ENCODE data around the gene PON3. TPM values are rescaled to one million over a fixed set of nuclear protein-coding genes. Genes with fewer than 3 reads are reported as not detected.
"Not testable (repeated sequence)": the region's sequence is repeated elsewhere in the genome, so short reads cannot be mapped to it uniquely, and the experiment has no call there.

PON3 gene
- total and polyA plus RNA-seq, 4 donors = 0.55 to 5.5 (median 2.5) TPM; not detected in 1

DNA sequence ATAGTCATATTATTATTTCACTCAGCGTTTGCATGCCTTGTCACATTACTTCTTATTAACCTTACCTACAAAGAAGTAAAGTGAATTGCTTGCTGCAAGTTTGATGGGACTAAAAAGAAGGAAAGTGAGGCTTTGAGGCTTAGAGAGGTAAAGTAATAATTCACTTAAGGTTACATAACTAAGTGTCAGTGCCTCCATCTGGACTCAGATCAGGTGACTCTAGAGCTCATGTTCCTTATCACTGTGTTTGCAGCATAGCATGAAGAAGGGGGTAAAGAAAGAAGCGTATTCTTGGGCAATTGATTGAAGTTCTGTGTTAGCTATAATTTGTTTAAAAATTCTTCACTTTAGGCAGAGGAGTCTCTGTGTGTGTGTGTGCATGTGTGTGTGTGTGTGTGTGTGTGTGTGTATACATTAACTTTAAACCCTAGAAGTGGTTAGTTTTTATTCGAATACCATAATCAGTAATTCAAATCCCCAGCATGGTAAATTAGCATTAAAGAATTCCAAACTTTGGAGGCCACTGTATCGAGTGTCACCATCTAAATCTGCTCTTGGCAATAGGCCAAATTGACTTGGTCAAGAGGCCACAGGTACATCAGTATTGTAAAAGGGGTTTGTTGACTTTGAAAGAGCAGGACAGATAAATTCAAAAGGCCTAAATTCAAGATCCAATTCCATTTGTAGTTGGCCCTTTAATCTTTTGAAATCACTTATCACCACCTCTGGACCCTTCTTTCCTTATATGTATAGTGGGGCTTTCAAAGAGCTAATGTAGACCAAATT lies 2.2 kb upstream of the PON3 start:
- Histone ChIP-seq H3K9me3 (ENCODE audit: control insufficient read depth, low read length) (no peaks in the 10 kb centered on the region), H3K4me3 (ENCODE audit: low read length in 2 of 2) (no peak overlapping the region), H3K4me1 (ENCODE audit: control insufficient read depth in 1 of 2, insufficient read depth in 2 of 2, low read length in 2 of 2) (no peaks in the 10 kb centered on the region), H3K27ac (ENCODE audit: low read depth in 1 of 2, low read length in 2 of 2) (no peak overlapping the region), H3K36me3 (ENCODE audit: control insufficient read depth in 1 of 2, insufficient read depth in 2 of 2, low read length in 1 of 2) (no peaks in the 10 kb centered on the region), H3K27me3 (ENCODE audit: control insufficient read depth in 1 of 2, insufficient read depth in 2 of 2, low read length in 1 of 2) (no peaks in the 10 kb centered on the region)
- DNase-seq (no peak), ATAC-seq (ENCODE audit: low FRiP score) (no peak)
- WGBS, 2 donors = 95% methylated on average over 4 of the region's 4 CpGs
- intact Hi-C loops (cut with DNase I) = no loop called here

DNA sequence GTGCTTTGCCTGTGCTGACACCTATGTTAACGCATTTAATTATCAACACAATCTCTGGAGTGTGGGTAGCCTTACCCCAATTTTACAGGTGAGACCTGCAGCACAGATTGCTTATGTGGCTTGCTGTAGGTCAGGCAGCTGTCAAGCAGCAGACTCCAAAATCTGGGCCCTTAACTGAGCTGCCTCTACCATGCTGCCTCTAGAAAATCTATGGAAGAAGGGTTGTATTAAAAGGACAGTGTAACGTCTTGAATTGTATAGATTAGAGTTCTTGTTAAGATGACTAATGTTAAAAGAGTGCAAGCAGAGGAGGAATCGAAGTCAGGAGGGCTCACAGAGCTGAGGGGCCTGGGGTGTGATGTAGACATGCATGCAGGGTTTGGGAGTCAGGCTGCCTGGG lies 1.2 kb upstream of the PON3 start:
- Histone ChIP-seq H3K4me3 (ENCODE audit: low read length in 2 of 2) (no peak overlapping the region), H3K27ac (ENCODE audit: low read depth in 1 of 2, low read length in 2 of 2) (no peak overlapping the region), H3K9me3 (ENCODE audit: control insufficient read depth, low read length) (no peaks in the 10 kb centered on the region), H3K4me1 (ENCODE audit: control insufficient read depth in 1 of 2, insufficient read depth in 2 of 2, low read length in 2 of 2) (no peaks in the 10 kb centered on the region), H3K36me3 (ENCODE audit: control insufficient read depth in 1 of 2, insufficient read depth in 2 of 2, low read length in 1 of 2) (no peaks in the 10 kb centered on the region), H3K27me3 (ENCODE audit: control insufficient read depth in 1 of 2, insufficient read depth in 2 of 2, low read length in 1 of 2) (no peaks in the 10 kb centered on the region)
- ATAC-seq (ENCODE audit: low FRiP score) = no peak
- intact Hi-C loops (cut with DNase I) = no loop called here
- DNase-seq = no peak
- 88 to 90% methylated on average over 3 of the region's 3 CpGs for WGBS, 2 donors

DNA sequence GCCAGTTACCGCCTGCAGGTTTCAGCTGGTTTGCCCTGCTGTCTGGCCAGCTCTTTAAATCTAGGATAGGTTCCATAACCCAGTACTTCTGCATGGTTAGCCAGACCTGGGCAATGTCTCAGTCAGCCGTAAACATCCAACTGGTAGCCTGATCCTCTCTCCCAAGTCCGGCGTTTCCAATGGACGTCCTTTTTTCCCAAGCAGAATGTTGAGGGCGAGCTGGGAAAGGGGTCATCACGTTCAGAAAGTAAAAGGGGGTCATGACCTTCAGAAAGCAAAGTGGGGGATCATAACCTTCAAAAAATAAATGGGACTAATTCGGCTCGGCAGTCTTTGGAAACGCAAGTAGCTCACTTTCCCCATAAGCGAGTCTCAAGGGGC lies 430 bp downstream of the PON3 start:
- no peaks in the 10 kb centered on the region for H3K9me3 ChIP-seq (ENCODE audit: control insufficient read depth, low read length)
- no peaks in the 10 kb centered on the region for H3K36me3 ChIP-seq (ENCODE audit: control insufficient read depth in 1 of 2, insufficient read depth in 2 of 2, low read length in 1 of 2)
- no peaks in the 10 kb centered on the region for H3K4me1 ChIP-seq (ENCODE audit: control insufficient read depth in 1 of 2, insufficient read depth in 2 of 2, low read length in 2 of 2)
- intact Hi-C loops (cut with DNase I) = no loop called here
- WGBS, 2 donors = 79 to 81% methylated on average over 11 of the region's 11 CpGs
- no peak for ATAC-seq (ENCODE audit: low FRiP score)
- no peak for DNase-seq
- no peaks in the 10 kb centered on the region for H3K27me3 ChIP-seq (ENCODE audit: control insufficient read depth in 1 of 2, insufficient read depth in 2 of 2, low read length in 1 of 2)
- H3K4me3 ChIP-seq (ENCODE audit: low read length in 2 of 2) = no peak overlapping the region
- H3K27ac ChIP-seq (ENCODE audit: low read depth in 1 of 2, low read length in 2 of 2) = no peak overlapping the region

DNA sequence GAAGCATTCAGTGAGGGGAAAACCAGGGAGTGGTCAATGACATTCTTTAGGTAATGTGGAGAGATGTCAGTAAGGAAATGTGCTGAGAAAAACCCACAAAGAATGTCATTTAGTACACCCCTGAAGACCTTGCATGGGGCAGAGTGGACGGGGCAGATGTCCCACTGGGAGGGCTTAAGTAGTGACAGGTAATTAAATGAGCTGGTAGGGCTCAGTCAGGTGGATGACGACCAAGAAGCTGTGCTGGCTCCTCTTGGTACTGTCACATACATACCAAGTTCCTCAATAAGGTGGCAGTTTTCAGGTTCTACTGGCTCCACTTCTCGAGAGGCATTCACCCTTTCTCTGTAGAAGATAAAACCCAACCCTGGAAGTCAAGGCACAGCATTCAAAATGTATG lies 1.8 kb downstream of the PON3 start:
- Histone ChIP-seq H3K9me3 (ENCODE audit: control insufficient read depth, low read length) (no peaks in the 10 kb centered on the region), H3K4me1 (ENCODE audit: control insufficient read depth in 1 of 2, insufficient read depth in 2 of 2, low read length in 2 of 2) (no peaks in the 10 kb centered on the region), H3K4me3 (ENCODE audit: low read length in 2 of 2) (no peak overlapping the region), H3K27me3 (ENCODE audit: control insufficient read depth in 1 of 2, insufficient read depth in 2 of 2, low read length in 1 of 2) (no peaks in the 10 kb centered on the region), H3K36me3 (ENCODE audit: control insufficient read depth in 1 of 2, insufficient read depth in 2 of 2, low read length in 1 of 2) (no peaks in the 10 kb centered on the region), H3K27ac (ENCODE audit: low read depth in 1 of 2, low read length in 2 of 2) (no peak overlapping the region)
- 85% methylated on average over 3 of the region's 3 CpGs for WGBS, 2 donors
- intact Hi-C loops (cut with DNase I) = no loop called here
- no peak for DNase-seq
- ATAC-seq (ENCODE audit: low FRiP score) = no peak

DNA sequence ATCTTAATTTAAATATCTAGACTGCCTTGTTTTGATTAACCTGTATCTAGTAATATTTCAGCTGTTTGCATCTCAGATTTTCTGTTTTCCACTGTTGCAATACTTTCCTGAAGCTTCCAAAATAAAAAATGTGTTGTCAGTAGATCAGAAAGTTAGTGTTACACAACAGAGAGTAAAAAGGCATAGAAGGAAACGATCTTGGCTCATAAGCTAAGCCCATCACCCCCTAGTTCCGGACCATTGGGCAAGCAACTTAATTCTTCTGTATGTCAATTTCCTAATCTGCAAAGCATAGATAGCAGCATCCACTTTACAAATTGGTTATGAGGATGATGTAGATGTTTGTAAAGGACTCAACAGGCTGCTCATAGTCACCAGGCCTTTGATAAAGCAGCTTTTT lies 4.4 kb downstream of the PON3 start:
- ATAC-seq (ENCODE audit: low FRiP score) (no peak), DNase-seq (no peak)
- whole genome bisulfite sequencing, 2 donors = 72 to 80% methylated on average over 2 of the region's 2 CpGs
- Histone ChIP-seq H3K4me1 (ENCODE audit: control insufficient read depth in 1 of 2, insufficient read depth in 2 of 2, low read length in 2 of 2) (no peaks in the 10 kb centered on the region), H3K27ac (ENCODE audit: low read depth in 1 of 2, low read length in 2 of 2) (no peak overlapping the region), H3K4me3 (ENCODE audit: low read length in 2 of 2) (no peak overlapping the region), H3K36me3 (ENCODE audit: control insufficient read depth in 1 of 2, insufficient read depth in 2 of 2, low read length in 1 of 2) (no peaks in the 10 kb centered on the region), H3K9me3 (ENCODE audit: control insufficient read depth, low read length) (no peaks in the 10 kb centered on the region), H3K27me3 (ENCODE audit: control insufficient read depth in 1 of 2, insufficient read depth in 2 of 2, low read length in 1 of 2) (no peaks in the 10 kb centered on the region)
- intact Hi-C loops (cut with DNase I) = no loop called here

DNA sequence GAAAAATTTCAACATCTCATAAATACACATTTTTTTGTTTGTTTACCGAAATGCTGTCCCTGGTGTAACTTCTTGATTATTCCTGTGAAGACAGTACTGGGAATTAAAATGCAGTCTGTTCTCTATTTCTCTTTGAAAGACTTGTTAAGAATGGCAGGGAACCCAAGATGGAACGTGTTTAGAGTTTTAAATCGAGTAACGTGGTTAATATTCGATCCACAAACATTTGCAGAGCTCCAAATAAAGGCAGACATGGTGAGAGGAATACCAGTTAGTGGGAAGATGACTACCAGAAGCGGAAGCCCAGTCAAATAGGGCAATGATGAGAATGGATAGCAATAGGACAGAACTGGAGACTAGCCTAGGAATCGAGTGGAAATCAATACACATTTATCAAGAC lies 6.7 kb downstream of the PON3 start:
- Histone ChIP-seq H3K27ac (ENCODE audit: low read depth in 1 of 2, low read length in 2 of 2) (no peak overlapping the region), H3K4me3 (ENCODE audit: low read length in 2 of 2) (no peak overlapping the region), H3K4me1 (ENCODE audit: control insufficient read depth in 1 of 2, insufficient read depth in 2 of 2, low read length in 2 of 2) (no peaks in the 10 kb centered on the region), H3K9me3 (ENCODE audit: control insufficient read depth, low read length) (no peaks in the 10 kb centered on the region), H3K36me3 (ENCODE audit: control insufficient read depth in 1 of 2, insufficient read depth in 2 of 2, low read length in 1 of 2) (no peaks in the 10 kb centered on the region), H3K27me3 (ENCODE audit: control insufficient read depth in 1 of 2, insufficient read depth in 2 of 2, low read length in 1 of 2) (no peaks in the 10 kb centered on the region)
- no peak for DNase-seq
- ATAC-seq (ENCODE audit: low FRiP score) = no peak
- intact Hi-C loops (cut with DNase I) = no loop called here
- WGBS, 2 donors = 84 to 87% methylated on average over 7 of the region's 7 CpGs

DNA sequence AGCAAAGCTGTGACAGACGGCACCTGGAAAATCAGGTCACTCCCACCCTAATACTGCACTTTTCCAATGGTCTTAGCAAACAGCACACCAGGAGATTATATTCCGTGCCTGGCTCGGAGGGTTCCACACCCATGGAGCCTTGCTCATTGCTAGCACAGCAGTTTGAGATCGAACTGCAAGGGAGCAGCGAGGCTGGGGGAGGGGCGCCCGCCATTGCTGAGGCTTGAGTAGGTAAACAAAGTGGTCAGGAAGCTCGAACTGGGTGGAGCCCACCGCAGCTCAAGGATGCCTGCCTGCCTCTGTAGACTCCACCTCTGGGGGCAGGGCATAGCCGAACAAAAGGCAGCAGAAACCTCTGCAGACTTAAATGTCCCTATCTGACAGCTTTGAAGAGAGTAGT lies 16.7 kb downstream of the PON3 start:
- H3K27ac ChIP-seq (ENCODE audit: low read depth in 1 of 2, low read length in 2 of 2); intact Hi-C loops (cut with DNase I); H3K9me3 ChIP-seq (ENCODE audit: control insufficient read depth, low read length); H3K36me3 ChIP-seq (ENCODE audit: control insufficient read depth in 1 of 2, insufficient read depth in 2 of 2, low read length in 1 of 2); H3K27me3 ChIP-seq (ENCODE audit: control insufficient read depth in 1 of 2, insufficient read depth in 2 of 2, low read length in 1 of 2); ATAC-seq (ENCODE audit: low FRiP score); H3K4me1 ChIP-seq (ENCODE audit: control insufficient read depth in 1 of 2, insufficient read depth in 2 of 2, low read length in 2 of 2); DNase-seq; H3K4me3 ChIP-seq (ENCODE audit: low read length in 2 of 2): not testable (repeated sequence)
- WGBS, 2 donors = 90 to 91% methylated on average over 7 to 10 of the region's 10 CpGs

DNA sequence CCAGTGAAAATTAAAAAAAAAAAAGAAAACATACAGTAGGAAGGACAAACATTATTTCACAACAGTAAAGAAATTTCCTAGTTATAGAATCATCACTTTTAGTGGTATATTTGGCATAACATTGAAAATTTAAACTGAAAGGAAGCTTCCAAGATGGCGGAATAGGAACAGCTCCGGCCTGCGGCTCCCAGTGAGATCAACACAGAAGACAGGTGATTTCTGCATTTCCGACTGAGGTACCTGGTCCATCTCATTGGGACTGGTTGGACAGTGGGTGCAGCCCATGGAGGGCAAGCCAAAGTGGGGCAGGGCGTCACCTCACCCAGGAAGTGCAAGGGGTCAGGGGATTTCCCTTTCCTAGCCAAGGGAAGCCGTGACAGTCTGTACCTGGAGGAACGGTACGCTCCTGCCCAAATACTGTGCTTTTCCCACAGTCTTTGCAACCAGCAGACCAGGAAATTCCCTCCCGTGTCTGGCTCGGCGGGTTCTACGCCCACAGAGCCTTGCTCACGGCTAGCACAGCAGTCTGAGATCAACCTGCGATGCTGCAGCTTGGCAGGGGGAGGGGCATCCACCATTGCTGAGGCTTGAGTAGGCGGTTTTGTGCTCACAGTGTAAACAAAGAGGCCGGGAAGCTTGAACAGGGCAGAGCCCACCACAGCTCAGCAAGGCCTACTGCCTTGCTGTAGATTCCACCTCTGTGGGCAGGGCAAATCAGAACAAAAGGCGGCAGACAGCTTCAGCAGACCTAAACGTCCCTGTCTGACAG lies 19.4 kb downstream of the PON3 start:
- no peak overlapping the region for H3K4me3 ChIP-seq (ENCODE audit: low read length in 2 of 2)
- no peak for DNase-seq
- peaks cover 2% of the 10 kb centered on the region for H3K9me3 ChIP-seq (ENCODE audit: control insufficient read depth, low read length)
- H3K36me3 ChIP-seq (ENCODE audit: control insufficient read depth in 1 of 2, insufficient read depth in 2 of 2, low read length in 1 of 2) = no peaks in the 10 kb centered on the region
- H3K27me3 ChIP-seq (ENCODE audit: control insufficient read depth in 1 of 2, insufficient read depth in 2 of 2, low read length in 1 of 2) = no peaks in the 10 kb centered on the region
- intact Hi-C loops (cut with DNase I) = no loop called here
- ATAC-seq (ENCODE audit: low FRiP score) = no peak
- H3K27ac ChIP-seq (ENCODE audit: low read depth in 1 of 2, low read length in 2 of 2) = no peak overlapping the region
- no peaks in the 10 kb centered on the region for H3K4me1 ChIP-seq (ENCODE audit: control insufficient read depth in 1 of 2, insufficient read depth in 2 of 2, low read length in 2 of 2)
- WGBS, 2 donors = 82 to 83% methylated on average over 18 of the region's 18 CpGs
